IgD-negative memory B cell (primary cell): ENCODE data around the gene LLCFC1. TPM values are rescaled to one million over a fixed set of nuclear protein-coding genes. Genes with fewer than 3 reads are reported as not detected.

Experiments
- H3K27ac Mint-ChIP-seq, 3 donors: one replicate each; pipeline ENCODE4 v1.8.0; 2020 to 2022; ENCODE audit warnings: mild to moderate bottlenecking in 3 of 3, mixed read lengths in 3 of 3, moderate library complexity in 1 of 3
- H3K27me3 Mint-ChIP-seq: one replicate; pipeline ENCODE4 v1.8.0; 2021; ENCODE audit warnings: mixed read lengths
- H3K36me3 Mint-ChIP-seq: one replicate; pipeline ENCODE4 v1.8.0; 2020; ENCODE audit warnings: mild to moderate bottlenecking, mixed read lengths
- H3K4me1 Mint-ChIP-seq, 3 donors: one replicate each; pipeline ENCODE4 v1.8.0; 2020 to 2022; ENCODE audit warnings: mixed read lengths in 3 of 3, mild to moderate bottlenecking in 1 of 3
- H3K4me3 Mint-ChIP-seq, 4 donors: one replicate each; pipeline ENCODE4 v1.8.0; 2020 to 2022; ENCODE audit warnings: mild to moderate bottlenecking in 4 of 4, mixed read lengths in 4 of 4, moderate library complexity in 3 of 4
- H3K9me3 Mint-ChIP-seq, 3 donors: one replicate each; pipeline ENCODE4 v1.8.0; 2020 to 2021; ENCODE audit warnings: mixed read lengths in 3 of 3, mild to moderate bottlenecking in 1 of 3
- polyA plus RNA-seq: library from polyadenylated mRNA; unstranded; fragments of 300-500 nt; fragmentation: Illumina TruSeq; gene quantifications from one replicate; pipeline ENCODE4 v1.2.3, GENCODE V29; 2021

The LLCFC1 gene
- polyA plus RNA-seq, 1 donor from 2014 or later: not detected

DNA sequence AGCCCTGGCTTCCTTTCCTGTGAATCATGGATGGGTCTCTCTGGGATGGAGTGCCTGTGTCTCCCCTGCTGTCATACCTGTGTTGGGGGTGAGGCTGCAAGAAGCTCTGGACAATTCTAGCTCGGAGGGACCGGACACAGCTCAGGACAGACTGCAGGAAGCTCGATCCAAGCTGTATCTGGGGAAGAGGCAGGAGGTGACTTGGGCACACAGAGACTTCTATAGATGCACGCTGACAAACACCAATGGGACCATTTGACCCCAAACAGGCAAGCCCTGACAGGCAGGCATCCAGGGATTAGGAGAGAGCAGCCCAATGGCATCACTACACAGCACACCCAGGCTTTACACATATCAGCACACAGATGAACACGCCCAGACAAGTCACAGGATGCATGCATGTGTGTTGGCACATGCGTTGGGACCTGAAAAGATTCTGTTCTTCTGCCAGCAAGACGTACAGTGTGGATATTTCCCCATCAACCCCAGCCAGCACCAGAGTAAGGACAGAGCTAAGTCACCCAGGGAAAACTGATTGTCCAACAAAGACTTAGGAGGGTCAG is 4.5 kb downstream of the LLCFC1 start:
- peak overlapping the region in 1 of 3 donors; percentile 7 for H3K27ac Mint-ChIP-seq
- H3K27me3 Mint-ChIP-seq: peaks cover 23% of the 10 kb centered on the region
- H3K36me3 Mint-ChIP-seq: peaks cover 3% of the 10 kb centered on the region

GRCh38 chr7:142945001-142945400 is 5.7 kb downstream of the LLCFC1 start:
- Mint-ChIP-seq H3K27ac (peak overlapping the region in 1 of 3 donors; percentile 76), H3K9me3 (peaks cover 0 to 2% (median 0%) of the 10 kb centered on the region in 3 donors), H3K27me3 (peaks cover 25% of the 10 kb centered on the region), H3K36me3 (peaks cover 3% of the 10 kb centered on the region), H3K4me3 (no peak overlapping the region), H3K4me1 (no peaks in the 10 kb centered on the region)

More for the DNA sequence above, 4.5 kb downstream of the LLCFC1 start:
- Mint-ChIP-seq H3K4me3 (no peak overlapping the region), H3K4me1 (peaks cover 0 to 1% (median 0%) of the 10 kb centered on the region in 3 donors), H3K9me3 (peaks cover 0 to 2% (median 0%) of the 10 kb centered on the region in 3 donors)

DNA sequence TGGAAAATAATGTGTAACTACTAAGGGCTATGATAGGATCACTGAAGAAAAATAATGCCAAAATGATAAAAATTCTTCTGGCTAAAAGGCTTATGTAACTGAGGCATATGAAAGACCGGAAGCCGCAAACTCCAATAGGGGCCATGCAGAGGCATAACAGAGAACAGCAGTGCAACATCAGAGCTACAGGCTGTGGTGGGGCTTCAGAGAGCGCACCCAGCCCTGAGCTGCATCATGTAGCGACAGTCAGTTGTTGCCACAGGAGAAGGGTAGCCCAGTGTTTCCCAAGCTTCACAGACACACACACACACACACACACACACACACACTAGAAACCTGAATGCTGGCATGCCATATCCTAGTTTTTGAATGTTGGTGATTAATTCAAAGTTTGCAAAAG is 9.3 kb downstream of the LLCFC1 start:
- Mint-ChIP-seq H3K27ac (no peak overlapping the region), H3K27me3 (peaks cover 20% of the 10 kb centered on the region), H3K36me3 (no peaks in the 10 kb centered on the region), H3K9me3 (peaks cover 0 to 2% (median 0%) of the 10 kb centered on the region in 3 donors), H3K4me3 (no peak overlapping the region), H3K4me1 (no peaks in the 10 kb centered on the region)

- no peaks in the 10 kb centered on the region for H3K4me1 Mint-ChIP-seq
- H3K36me3 Mint-ChIP-seq: no peaks in the 10 kb centered on the region
- H3K27me3 Mint-ChIP-seq: peaks cover 14% of the 10 kb centered on the region
- H3K9me3 Mint-ChIP-seq: peaks cover 0 to 10% (median 0%) of the 10 kb centered on the region in 3 donors
- no peak overlapping the region for H3K4me3 Mint-ChIP-seq
- no peak overlapping the region for H3K27ac Mint-ChIP-seq
Measured at GRCh38 chr7:142950235-142950634, 11.0 kb downstream of the LLCFC1 start.

GRCh38 chr7:142954680-142955268 is 15.5 kb downstream of the LLCFC1 start:
- peaks cover 9% of the 10 kb centered on the region for H3K27me3 Mint-ChIP-seq
- H3K9me3 Mint-ChIP-seq: peaks cover 7 to 17% (median 14%) of the 10 kb centered on the region in 3 donors
- peak overlapping the region in 1 of 4 donors; percentile 30 for H3K4me3 Mint-ChIP-seq
- peaks cover 0 to 5% (median 3%) of the 10 kb centered on the region in 3 donors for H3K4me1 Mint-ChIP-seq
- H3K27ac Mint-ChIP-seq: peak overlapping the region in 1 of 3 donors; percentile 65
- H3K36me3 Mint-ChIP-seq: peaks cover 3% of the 10 kb centered on the region

GRCh38 chr7:142956951-142957623 is 17.8 kb downstream of the LLCFC1 start:
- no peak overlapping the region for H3K27ac Mint-ChIP-seq
- peaks cover 3% of the 10 kb centered on the region for H3K36me3 Mint-ChIP-seq
- H3K4me3 Mint-ChIP-seq: peak overlapping the region in 2 of 4 donors; percentile 64 to 87
- H3K27me3 Mint-ChIP-seq: peaks cover 8% of the 10 kb centered on the region
- H3K4me1 Mint-ChIP-seq: peaks cover 0 to 5% (median 3%) of the 10 kb centered on the region in 3 donors
- peaks cover 7 to 17% (median 14%) of the 10 kb centered on the region in 3 donors for H3K9me3 Mint-ChIP-seq

GRCh38 chr7:142957723-142958122 is 18.4 kb downstream of the LLCFC1 start:
- H3K4me3 Mint-ChIP-seq: no peak overlapping the region
- no peak overlapping the region for H3K27ac Mint-ChIP-seq
- H3K9me3 Mint-ChIP-seq: peaks cover 7 to 17% (median 14%) of the 10 kb centered on the region in 3 donors
- peaks cover 0 to 5% (median 3%) of the 10 kb centered on the region in 3 donors for H3K4me1 Mint-ChIP-seq
- peaks cover 3% of the 10 kb centered on the region for H3K36me3 Mint-ChIP-seq
- H3K27me3 Mint-ChIP-seq: peaks cover 12% of the 10 kb centered on the region

DNA sequence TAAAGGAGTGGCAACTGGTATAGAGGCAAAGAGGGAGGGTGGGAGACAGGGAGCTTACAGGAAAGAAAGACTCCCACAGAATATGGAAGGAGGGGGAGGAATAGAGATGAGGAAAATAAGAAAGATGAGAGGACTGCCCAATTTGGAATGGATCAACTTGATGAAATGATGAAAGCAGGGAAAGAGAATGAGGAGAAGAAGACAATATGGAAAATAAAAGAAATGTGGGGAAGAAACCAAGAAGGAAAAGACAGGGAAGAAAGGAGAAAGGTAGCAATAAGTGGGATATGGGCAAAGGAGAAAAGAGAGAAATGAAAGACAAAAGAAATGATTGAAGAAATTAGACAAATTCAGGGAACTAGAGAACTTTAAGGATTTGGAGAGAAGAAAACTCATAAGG is 19.9 kb downstream of the LLCFC1 start:
- H3K4me3 Mint-ChIP-seq: no peak overlapping the region
- H3K27ac Mint-ChIP-seq: no peak overlapping the region
- peaks cover 18% of the 10 kb centered on the region for H3K27me3 Mint-ChIP-seq
- peaks cover 0 to 5% (median 3%) of the 10 kb centered on the region in 3 donors for H3K4me1 Mint-ChIP-seq
- peaks cover 3% of the 10 kb centered on the region for H3K36me3 Mint-ChIP-seq
- peaks cover 7 to 14% (median 11%) of the 10 kb centered on the region in 3 donors for H3K9me3 Mint-ChIP-seq

GRCh38 chr7:142960955-142961512 is 21.8 kb downstream of the LLCFC1 start:
- H3K4me1 Mint-ChIP-seq: peaks cover 0 to 5% (median 3%) of the 10 kb centered on the region in 3 donors
- H3K27me3 Mint-ChIP-seq: peaks cover 18% of the 10 kb centered on the region
- no peak overlapping the region for H3K27ac Mint-ChIP-seq
- H3K36me3 Mint-ChIP-seq: peaks cover 1% of the 10 kb centered on the region
- H3K9me3 Mint-ChIP-seq: peaks cover under 1 to 7% (median 2%) of the 10 kb centered on the region in 3 donors
- no peak overlapping the region for H3K4me3 Mint-ChIP-seq

- H3K27ac Mint-ChIP-seq: no peak overlapping the region
- H3K9me3 Mint-ChIP-seq: peaks cover 0 to 2% (median 0%) of the 10 kb centered on the region in 3 donors
- H3K36me3 Mint-ChIP-seq: no peaks in the 10 kb centered on the region
- no peak overlapping the region for H3K4me3 Mint-ChIP-seq
- peaks cover 0 to 5% (median 3%) of the 10 kb centered on the region in 3 donors for H3K4me1 Mint-ChIP-seq
- peaks cover 18% of the 10 kb centered on the region for H3K27me3 Mint-ChIP-seq
Measured at GRCh38 chr7:142961595-142961972, 22.3 kb downstream of the LLCFC1 start.

DNA sequence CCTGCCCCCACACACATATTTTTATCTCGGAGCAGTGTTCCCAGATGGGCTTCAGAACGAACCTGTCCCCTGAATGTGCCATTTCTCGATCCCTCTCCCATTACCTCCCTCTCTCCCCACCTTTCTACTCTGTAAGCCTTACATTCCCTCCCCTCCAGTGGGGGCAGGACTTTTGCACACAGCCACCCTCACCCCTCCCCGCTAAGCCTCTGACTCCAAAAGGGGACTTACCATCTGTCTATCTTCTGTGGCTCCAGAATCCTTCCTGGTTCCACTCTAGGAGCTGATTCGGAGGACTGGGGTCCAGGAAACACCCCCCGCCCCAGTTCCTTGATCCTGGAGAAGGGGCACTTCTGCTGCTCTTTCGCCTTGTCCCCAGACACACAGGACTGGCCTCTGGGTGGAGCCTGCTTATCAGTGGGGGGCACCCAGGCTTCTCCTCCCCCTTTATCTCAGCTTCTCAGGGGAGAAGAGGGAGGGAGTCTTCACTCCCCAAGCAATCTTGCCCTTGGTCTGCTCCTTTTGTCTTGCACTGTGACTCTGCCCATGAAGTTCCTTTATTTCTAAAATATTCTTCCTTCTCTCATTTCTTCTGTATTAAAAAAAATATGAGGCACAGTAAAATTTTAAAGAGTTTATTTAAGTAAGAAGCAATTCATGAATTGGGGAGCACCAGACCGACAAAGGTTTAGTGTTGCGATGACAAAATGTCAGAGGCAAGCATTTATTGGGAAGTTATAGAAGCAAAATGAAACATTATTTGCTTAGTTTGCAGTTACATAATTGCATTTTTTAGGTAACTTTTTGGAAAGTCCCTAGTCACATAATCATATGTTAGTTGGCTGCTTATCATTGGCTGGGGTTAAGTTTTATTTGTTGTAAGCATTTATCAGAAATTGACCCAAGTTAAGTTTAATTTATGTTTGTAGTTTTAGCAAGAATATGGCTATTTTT is 23.0 kb downstream of the LLCFC1 start, which contains the start of gene KEL:
Gene KEL, minus strand, starts transcription at position 391 of the 954 bp plus-strand sequence. Its CDS starts 157 bp downstream, at position 234.
- H3K9me3 Mint-ChIP-seq: no peaks in the 10 kb centered on the region
- peaks cover 18% of the 10 kb centered on the region for H3K27me3 Mint-ChIP-seq
- H3K36me3 Mint-ChIP-seq: no peaks in the 10 kb centered on the region

GRCh38 chr7:142962991-142963390 is 23.7 kb downstream of the LLCFC1 start:
- no peak overlapping the region for H3K4me3 Mint-ChIP-seq
- H3K27ac Mint-ChIP-seq: peak overlapping the region in 1 of 3 donors; percentile 17
- H3K9me3 Mint-ChIP-seq: peaks cover 0 to 2% (median 0%) of the 10 kb centered on the region in 3 donors
- H3K36me3 Mint-ChIP-seq: peaks cover 1% of the 10 kb centered on the region
- H3K4me1 Mint-ChIP-seq: no peaks in the 10 kb centered on the region
- H3K27me3 Mint-ChIP-seq: peaks cover 20% of the 10 kb centered on the region

More for the DNA sequence above, 23.0 kb downstream of the LLCFC1 start, which contains the start of gene KEL:
- Mint-ChIP-seq H3K27ac (peak within 1 kb of the TSS in 1 of 3 donors; percentile 17), H3K4me3 (no peak within 1 kb of the TSS), H3K4me1 (no peaks in the 10 kb centered on the region)

DNA sequence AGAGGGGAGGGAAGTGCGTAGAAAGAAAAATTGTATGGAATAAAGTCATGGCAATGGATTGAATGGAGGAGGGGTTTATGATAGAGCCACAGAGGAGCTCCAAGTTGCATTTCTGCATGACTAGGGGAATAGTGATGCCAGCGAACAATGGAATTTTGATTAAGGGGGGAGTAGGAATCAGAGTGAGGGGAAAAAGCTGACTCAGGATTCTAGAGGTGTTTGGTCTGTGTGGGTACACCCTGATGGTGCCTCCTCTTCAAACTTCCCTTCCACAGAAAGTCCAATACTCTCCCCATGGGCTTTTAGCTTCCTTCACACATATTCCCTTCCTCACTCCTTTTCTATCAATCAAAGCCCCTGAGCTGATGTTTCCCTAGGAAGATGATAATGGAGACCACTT is 24.7 kb downstream of the LLCFC1 start:
- Mint-ChIP-seq H3K27me3 (peaks cover 24% of the 10 kb centered on the region), H3K27ac (peak overlapping the region in 1 of 3 donors; percentile 18), H3K4me1 (no peaks in the 10 kb centered on the region), H3K36me3 (peaks cover 1% of the 10 kb centered on the region), H3K9me3 (peaks cover 0 to 2% (median 0%) of the 10 kb centered on the region in 3 donors), H3K4me3 (no peak overlapping the region)
